Neutrophil (primary cell): ENCODE measurements around the gene IFNL2.
"Not testable (repeated sequence)": the region's sequence is repeated elsewhere in the genome, so short reads cannot be mapped to it uniquely, and the experiment has no call there.

Experiments used
- H3K27ac ChIP-seq: fragments of 200-600 bp; sonication (generic); 2 replicates; pipeline ENCODE4 v1.5.1; 2016; ENCODE audit warnings: mild to moderate bottlenecking, moderate library complexity
- H3K27me3 ChIP-seq: fragments of 200-600 bp; sonication (generic); 2 replicates; pipeline ENCODE4 v1.6.0; 2016; ENCODE audit warnings: mild to moderate bottlenecking
- H3K36me3 ChIP-seq: fragments of 200-600 bp; sonication (generic); 2 replicates; pipeline ENCODE4 v1.5.1; 2017
- H3K4me1 ChIP-seq, 2 experiments: fragments of 200-600 bp in 1 of 2; sonication (generic) in 1 of 2; 1 replicate in 1 of 2; 2 replicates in 1 of 2; pipeline versions ENCODE4 v1.5.1 to v1.6.1; 2013 to 2016; ENCODE audit warnings: low read depth in 1 of 2, low read length in 1 of 2, mild to moderate bottlenecking in 1 of 2, moderate library complexity in 1 of 2; ENCODE audit not compliant: control insufficient read depth in 1 of 2, insufficient read depth in 1 of 2
- H3K4me3 ChIP-seq, 2 experiments: fragments of 200-600 bp in 1 of 2; sonication (generic) in 1 of 2; 1 replicate in 1 of 2; 2 replicates in 1 of 2; pipeline ENCODE4 v1.5.1; 2013 to 2016; ENCODE audit warnings: low read depth in 1 of 2, low read length in 1 of 2, mild to moderate bottlenecking in 1 of 2, moderate library complexity in 1 of 2
- H3K9me3 ChIP-seq: fragments of 200-600 bp; sonication (generic); 2 replicates; pipeline ENCODE4 v1.5.1; 2016
- TF ChIP-seq, protein P1 (sequence below): fragments of 200-600 bp; sonication (generic); IDR thresholded peaks from 2 replicates; pipeline ENCODE4 v1.5.1; 2016; ENCODE audit warnings: antibody characterized with exemption

The IFNL2 gene

DNA sequence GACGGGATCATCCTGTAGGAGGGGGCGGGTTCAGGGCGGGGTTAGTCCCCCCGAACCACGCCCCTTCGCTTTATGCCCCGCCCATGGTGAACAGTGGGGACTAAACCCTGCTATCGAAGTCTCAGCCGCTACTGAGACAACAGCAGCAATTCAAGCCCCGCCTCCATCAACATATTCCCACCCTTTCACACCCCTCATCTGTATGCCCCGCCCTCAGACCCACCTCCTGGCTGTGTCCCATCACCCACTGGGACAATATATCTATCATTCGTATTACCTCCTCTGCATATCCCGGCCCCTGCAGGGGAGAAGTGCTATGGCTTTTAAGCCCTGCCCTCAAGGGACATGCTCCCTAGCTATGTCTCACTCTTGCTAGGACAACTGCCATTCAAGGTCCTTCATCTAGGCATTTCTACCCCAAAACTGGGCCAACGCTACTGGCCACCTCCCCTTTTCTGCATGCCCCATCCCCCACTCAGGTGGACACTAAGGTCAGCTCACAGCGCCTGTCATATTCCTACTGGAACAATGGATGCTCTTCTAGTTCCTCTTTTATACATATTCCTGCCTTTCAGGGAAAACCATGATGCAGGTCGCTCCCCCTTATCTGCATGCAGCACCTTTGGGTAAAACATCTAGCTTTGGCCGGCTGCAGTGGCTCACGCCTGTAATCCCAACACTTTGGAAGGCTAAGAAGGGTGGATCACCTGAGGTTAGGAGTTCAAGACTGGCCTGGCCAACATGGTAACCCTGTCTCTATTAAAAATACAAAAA lies 40.5 kb downstream of the IFNL2 start:
- Histone ChIP-seq H3K27ac (peak overlapping the region; percentile 36), H3K9me3 (no peaks in the 10 kb centered on the region), H3K4me3 (no peak overlapping the region), H3K36me3 (peaks cover 72% of the 10 kb centered on the region), H3K4me1 (peaks cover 10% of the 10 kb centered on the region in 2 experiments), H3K27me3 (no peaks in the 10 kb centered on the region)
- TF ChIP-seq, protein P1, sequence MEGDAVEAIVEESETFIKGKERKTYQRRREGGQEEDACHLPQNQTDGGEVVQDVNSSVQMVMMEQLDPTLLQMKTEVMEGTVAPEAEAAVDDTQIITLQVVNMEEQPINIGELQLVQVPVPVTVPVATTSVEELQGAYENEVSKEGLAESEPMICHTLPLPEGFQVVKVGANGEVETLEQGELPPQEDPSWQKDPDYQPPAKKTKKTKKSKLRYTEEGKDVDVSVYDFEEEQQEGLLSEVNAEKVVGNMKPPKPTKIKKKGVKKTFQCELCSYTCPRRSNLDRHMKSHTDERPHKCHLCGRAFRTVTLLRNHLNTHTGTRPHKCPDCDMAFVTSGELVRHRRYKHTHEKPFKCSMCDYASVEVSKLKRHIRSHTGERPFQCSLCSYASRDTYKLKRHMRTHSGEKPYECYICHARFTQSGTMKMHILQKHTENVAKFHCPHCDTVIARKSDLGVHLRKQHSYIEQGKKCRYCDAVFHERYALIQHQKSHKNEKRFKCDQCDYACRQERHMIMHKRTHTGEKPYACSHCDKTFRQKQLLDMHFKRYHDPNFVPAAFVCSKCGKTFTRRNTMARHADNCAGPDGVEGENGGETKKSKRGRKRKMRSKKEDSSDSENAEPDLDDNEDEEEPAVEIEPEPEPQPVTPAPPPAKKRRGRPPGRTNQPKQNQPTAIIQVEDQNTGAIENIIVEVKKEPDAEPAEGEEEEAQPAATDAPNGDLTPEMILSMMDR, result no peak

DNA sequence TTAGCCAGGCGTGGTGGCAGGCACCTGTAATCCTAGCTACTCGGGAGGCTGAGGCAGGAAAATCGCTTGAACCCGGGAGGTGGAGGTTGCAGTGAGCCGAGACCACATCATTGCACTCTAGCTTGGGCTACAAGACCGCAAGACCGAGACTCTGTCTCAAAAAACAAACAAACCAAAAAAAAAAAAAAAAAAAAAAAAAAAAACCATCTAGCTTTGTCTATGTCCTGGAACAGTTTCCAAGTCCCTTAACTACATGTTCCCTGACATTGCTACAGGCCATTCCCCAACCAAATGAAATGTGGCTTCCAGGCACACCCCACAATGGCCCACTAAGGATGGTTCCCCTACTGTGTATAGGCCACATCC lies 41.1 kb downstream of the IFNL2 start:
- not testable (repeated sequence) for H3K9me3 ChIP-seq, H3K27me3 ChIP-seq, H3K4me3 ChIP-seq
- peaks cover 78% of the 10 kb centered on the region for H3K36me3 ChIP-seq
- H3K27ac ChIP-seq, result peak overlapping the region; percentile 36
- H3K4me1 ChIP-seq, result peaks cover 10% of the 10 kb centered on the region in 2 experiments

DNA sequence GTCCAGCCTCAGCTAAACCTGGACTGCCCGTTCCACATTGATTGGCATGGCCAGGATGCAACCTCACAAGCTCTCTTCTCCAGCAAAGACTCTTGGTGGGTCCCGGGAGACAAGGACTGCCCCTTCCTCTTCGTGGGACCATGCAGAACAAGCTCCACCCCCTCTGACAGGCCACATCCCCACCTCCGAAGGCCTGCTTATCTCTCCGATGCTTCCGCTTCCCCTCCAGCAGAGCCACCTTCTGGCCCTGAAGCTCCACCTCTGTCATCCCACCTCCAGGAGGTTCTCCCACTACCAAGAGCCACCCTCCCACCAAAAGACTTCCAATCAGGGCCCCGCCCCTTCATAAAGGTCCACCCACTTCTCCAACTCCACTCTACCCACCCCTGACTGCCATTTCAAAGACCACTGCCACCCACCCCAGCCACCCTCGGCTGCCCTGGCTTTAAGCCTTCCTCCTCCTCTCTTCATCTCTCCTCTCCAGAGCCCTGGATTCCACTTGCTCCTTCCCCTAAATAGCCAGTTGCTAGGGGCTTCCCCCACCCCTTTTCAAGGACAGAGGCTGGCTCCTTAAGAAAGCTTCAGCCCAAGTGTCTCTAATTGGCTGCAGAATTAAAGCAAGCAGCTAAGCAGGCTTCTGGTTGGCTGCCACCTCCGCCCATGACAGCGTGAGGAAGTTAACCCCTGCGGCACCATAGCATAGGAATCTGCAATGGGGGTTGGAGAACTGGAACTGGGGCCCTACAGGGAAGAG lies 42.5 kb downstream of the IFNL2 start:
- Histone ChIP-seq H3K27me3 (no peaks in the 10 kb centered on the region), H3K4me1 (peaks cover 10% of the 10 kb centered on the region in 2 experiments), H3K27ac (peak overlapping the region; percentile 52), H3K9me3 (no peaks in the 10 kb centered on the region), H3K4me3 (no peak overlapping the region), H3K36me3 (peaks cover 92% of the 10 kb centered on the region)
- TF ChIP-seq, protein P1, result no peak

DNA sequence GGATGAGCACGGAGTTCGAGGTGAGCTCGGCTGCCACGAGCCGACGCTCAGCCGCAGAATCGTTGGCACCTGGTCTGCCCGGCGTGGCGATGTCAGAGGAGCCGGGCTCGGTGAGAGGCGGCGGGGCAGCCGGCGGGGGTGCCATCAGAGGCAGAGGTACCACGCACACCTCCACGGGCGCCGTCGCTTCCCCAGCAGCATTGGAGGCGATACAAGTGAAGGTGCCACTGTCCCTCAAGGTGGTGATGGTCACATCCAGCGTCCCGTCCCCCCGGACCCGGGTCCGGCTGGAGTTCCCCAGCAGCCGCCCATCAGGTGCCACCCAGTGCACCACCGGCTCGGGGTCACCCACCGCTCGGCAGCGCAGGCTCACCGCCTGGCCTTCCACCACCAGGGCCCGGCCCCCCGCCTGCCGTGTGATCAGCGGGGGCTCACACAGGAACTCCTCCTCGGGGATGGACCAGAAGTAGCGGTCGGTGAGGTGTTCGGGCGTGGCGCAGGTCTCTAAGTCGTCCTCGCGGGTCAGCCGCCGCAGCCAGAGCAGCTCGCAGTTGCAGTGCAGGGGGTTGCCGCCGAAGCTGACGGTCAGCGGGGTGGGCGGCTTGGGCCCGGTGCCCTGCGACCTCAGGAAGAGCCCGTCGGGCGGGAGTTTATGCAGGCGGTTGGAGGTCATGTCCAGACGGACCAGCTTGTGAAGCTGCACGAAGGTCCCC lies 46.0 kb downstream of the IFNL2 start:
- Histone ChIP-seq H3K4me1 (peaks cover 5 to 10% of the 10 kb centered on the region in 2 experiments), H3K36me3 (peaks cover 91% of the 10 kb centered on the region), H3K9me3 (no peaks in the 10 kb centered on the region), H3K4me3 (no peak overlapping the region), H3K27me3 (no peaks in the 10 kb centered on the region), H3K27ac (no peak overlapping the region)
- TF ChIP-seq, protein P1, result no peak

DNA sequence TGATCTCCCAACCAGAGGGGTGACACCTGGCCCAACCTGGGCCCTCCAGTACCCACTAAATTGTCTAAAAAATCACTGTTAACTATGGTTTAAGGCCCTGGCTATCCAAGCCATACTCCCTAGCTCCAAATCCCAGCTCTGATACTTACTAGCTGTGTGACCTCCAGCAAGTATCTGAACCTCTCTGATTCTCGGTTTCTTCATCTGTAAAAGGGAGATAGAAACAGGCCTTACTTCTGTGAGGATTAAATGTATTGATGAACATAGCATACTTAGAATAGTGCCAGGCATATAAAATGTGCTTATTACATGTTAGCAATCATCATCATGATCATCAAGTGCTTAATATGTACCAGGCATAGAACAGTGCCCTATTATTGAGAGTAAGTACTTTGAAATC lies 47.7 kb downstream of the IFNL2 start:
- H3K27ac ChIP-seq, result peak overlapping the region; percentile 18
- no peaks in the 10 kb centered on the region for H3K9me3 ChIP-seq
- TF ChIP-seq, protein P1, result no peak
- peaks cover 74% of the 10 kb centered on the region for H3K36me3 ChIP-seq
- no peak overlapping the region for H3K4me3 ChIP-seq
- H3K27me3 ChIP-seq, result peaks cover 15% of the 10 kb centered on the region
- H3K4me1 ChIP-seq, result peaks cover 4 to 8% of the 10 kb centered on the region in 2 experiments
